ENCODE results near the gene MTFP1.

The MTFP1 gene

GRCh38 chr22:30416403-30416802 lies 9.2 kb upstream of the MTFP1 start:
- H2AFZ ChIP-seq (ENCODE audit: low read depth) = no peak overlapping the region
- no peaks in the 10 kb centered on the region for H4K20me1 ChIP-seq (ENCODE audit: insufficient read depth)
- TF ChIP-seq, protein P1, sequence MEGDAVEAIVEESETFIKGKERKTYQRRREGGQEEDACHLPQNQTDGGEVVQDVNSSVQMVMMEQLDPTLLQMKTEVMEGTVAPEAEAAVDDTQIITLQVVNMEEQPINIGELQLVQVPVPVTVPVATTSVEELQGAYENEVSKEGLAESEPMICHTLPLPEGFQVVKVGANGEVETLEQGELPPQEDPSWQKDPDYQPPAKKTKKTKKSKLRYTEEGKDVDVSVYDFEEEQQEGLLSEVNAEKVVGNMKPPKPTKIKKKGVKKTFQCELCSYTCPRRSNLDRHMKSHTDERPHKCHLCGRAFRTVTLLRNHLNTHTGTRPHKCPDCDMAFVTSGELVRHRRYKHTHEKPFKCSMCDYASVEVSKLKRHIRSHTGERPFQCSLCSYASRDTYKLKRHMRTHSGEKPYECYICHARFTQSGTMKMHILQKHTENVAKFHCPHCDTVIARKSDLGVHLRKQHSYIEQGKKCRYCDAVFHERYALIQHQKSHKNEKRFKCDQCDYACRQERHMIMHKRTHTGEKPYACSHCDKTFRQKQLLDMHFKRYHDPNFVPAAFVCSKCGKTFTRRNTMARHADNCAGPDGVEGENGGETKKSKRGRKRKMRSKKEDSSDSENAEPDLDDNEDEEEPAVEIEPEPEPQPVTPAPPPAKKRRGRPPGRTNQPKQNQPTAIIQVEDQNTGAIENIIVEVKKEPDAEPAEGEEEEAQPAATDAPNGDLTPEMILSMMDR (conservative IDR thresholded peaks at IDR 0.05; ENCODE audit: low read depth, low read length) = no peak
- no peaks in the 10 kb centered on the region for H3K4me1 ChIP-seq (ENCODE audit: low read depth, poor library complexity, severe bottlenecking)
- no peaks in the 10 kb centered on the region for H3K27me3 ChIP-seq (ENCODE audit: insufficient read depth, low read depth)
- H3K9ac ChIP-seq = no peak overlapping the region
- no peaks in the 10 kb centered on the region for H3K79me2 ChIP-seq (ENCODE audit: insufficient read depth, low read depth)
- no peak overlapping the region for H3K4me3 ChIP-seq (IDR thresholded peaks at IDR 0.05; ENCODE audit: insufficient read depth, low read depth, low read length)
- H3K27ac ChIP-seq = no peak overlapping the region
- no peak overlapping the region for H3K4me2 ChIP-seq
- no peaks in the 10 kb centered on the region for H3K36me3 ChIP-seq (ENCODE audit: insufficient read depth)

DNA sequence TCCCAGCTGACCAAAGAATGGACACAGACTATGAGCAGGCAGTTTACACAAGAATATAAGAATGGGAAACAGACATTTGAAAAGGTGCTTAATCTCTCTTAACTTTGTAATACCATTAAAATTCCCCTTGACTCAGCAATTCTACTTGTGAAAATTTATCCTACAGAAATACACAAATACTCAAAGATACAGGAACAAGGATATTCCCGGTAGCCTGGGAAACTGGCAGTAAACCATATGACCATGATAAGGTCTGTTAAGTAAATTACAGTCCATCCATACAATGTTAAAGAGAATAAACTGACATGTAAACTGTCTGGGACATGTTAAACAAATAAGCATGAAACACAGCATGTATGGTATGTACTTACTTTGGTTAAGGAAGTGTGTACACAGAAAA lies 8.7 kb upstream of the MTFP1 start:
- no peak overlapping the region for H3K27ac ChIP-seq
- TF ChIP-seq, protein P1 (conservative IDR thresholded peaks at IDR 0.05; ENCODE audit: low read depth, low read length) = no peak
- no peaks in the 10 kb centered on the region for H3K27me3 ChIP-seq (ENCODE audit: insufficient read depth, low read depth)
- H3K4me1 ChIP-seq (ENCODE audit: low read depth, poor library complexity, severe bottlenecking) = peaks cover under 1% of the 10 kb centered on the region
- H3K36me3 ChIP-seq (ENCODE audit: insufficient read depth) = no peaks in the 10 kb centered on the region
- no peak overlapping the region for H3K4me2 ChIP-seq
- no peaks in the 10 kb centered on the region for H4K20me1 ChIP-seq (ENCODE audit: insufficient read depth)
- no peaks in the 10 kb centered on the region for H3K79me2 ChIP-seq (ENCODE audit: insufficient read depth, low read depth)
- no peak overlapping the region for H2AFZ ChIP-seq (ENCODE audit: low read depth)
- H3K4me3 ChIP-seq (IDR thresholded peaks at IDR 0.05; ENCODE audit: insufficient read depth, low read depth, low read length) = no peak overlapping the region
- H3K9ac ChIP-seq = no peak overlapping the region

GRCh38 chr22:30420347-30421125 lies 5.0 kb upstream of the MTFP1 start:
- Histone ChIP-seq H3K79me2 (ENCODE audit: insufficient read depth, low read depth) (no peaks in the 10 kb centered on the region; the same call in 1 of the 2 replicates), H3K36me3 (ENCODE audit: insufficient read depth) (no peaks in the 10 kb centered on the region), H2AFZ (ENCODE audit: low read depth) (no peak overlapping the region), H3K4me1 (ENCODE audit: low read depth, poor library complexity, severe bottlenecking) (peaks cover 23% of the 10 kb centered on the region), H3K4me3 (IDR thresholded peaks at IDR 0.05; ENCODE audit: insufficient read depth, low read depth, low read length) (no peak overlapping the region), H3K4me2 (no peak overlapping the region), H3K9ac (no peak overlapping the region), H3K27ac (no peak overlapping the region), H4K20me1 (ENCODE audit: insufficient read depth) (no peaks in the 10 kb centered on the region), H3K27me3 (ENCODE audit: insufficient read depth, low read depth) (no peaks in the 10 kb centered on the region)
- TF ChIP-seq, protein P1 (conservative IDR thresholded peaks at IDR 0.05; ENCODE audit: low read depth, low read length) = no peak

GRCh38 chr22:30421695-30422480 lies 3.7 kb upstream of the MTFP1 start:
- TF ChIP-seq, protein P1 (conservative IDR thresholded peaks at IDR 0.05; ENCODE audit: low read depth, low read length) = no peak
- Histone ChIP-seq H3K27ac (no peak overlapping the region), H3K36me3 (ENCODE audit: insufficient read depth) (no peaks in the 10 kb centered on the region), H4K20me1 (ENCODE audit: insufficient read depth) (no peaks in the 10 kb centered on the region), H3K79me2 (ENCODE audit: insufficient read depth, low read depth) (no peaks in the 10 kb centered on the region; the same call in 1 of the 2 replicates), H3K9ac (no peak overlapping the region), H3K4me3 (IDR thresholded peaks at IDR 0.05; ENCODE audit: insufficient read depth, low read depth, low read length) (no peak overlapping the region), H3K4me1 (ENCODE audit: low read depth, poor library complexity, severe bottlenecking) (peaks cover 28% of the 10 kb centered on the region), H2AFZ (ENCODE audit: low read depth) (no peak overlapping the region), H3K27me3 (ENCODE audit: insufficient read depth, low read depth) (no peaks in the 10 kb centered on the region), H3K4me2 (peak overlapping the region; percentile 38; the same call in 1 of the 2 replicates)

Measured in KMS-11 (cell line).